T-helper 9 cell (primary cell): Measurements from ENCODE around the gene TPO.
"Not testable (repeated sequence)": the region's sequence is repeated elsewhere in the genome, so short reads cannot be mapped to it uniquely, and the experiment has no call there.

Experiments used
- DNase-seq: peaks from one replicate; pipeline ENCODE4 v3.0.0-alpha.2; 2020

The TPO gene

DNA sequence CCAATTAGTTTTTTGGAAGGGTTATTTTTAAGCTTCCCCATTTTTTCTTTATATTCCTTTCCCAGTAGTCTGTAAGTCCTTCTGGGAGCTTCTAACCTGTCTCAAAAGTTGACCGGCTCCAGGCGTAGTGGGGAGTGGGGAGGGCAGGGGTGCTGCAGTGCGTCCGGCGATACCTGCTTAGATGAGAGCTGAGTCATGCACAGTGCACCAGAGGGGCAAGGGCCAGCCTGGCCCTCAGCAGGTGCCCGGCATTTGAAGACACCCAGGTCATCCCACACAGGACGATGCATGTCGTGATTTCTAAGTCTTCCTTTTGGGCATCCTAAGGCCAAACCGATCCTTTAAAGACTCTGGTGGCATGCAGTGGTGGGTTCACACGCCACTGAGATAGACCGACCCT is 73.4 kb downstream of the TPO start:
- no peak for DNase-seq

DNA sequence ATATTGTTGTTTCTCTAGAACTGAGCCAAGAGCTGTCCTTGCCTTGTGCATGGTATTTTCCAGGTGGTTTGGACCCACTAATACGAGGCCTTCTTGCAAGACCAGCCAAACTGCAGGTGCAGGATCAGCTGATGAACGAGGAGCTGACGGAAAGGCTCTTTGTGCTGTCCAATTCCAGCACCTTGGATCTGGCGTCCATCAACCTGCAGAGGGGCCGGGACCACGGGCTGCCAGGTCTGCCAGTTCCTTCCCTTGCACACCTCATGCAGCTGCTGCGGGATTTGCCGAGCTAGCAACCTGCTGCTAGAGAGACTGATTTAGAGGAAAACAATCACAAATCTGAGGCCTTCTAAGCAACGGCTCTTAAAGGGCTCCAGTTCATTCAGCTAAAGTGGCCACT is 74.5 kb downstream of the TPO start:
- DNase-seq: no peak

GRCh38 chr2:1488181-1488671 is 75.0 kb downstream of the TPO start:
- DNase-seq: no peak

DNA sequence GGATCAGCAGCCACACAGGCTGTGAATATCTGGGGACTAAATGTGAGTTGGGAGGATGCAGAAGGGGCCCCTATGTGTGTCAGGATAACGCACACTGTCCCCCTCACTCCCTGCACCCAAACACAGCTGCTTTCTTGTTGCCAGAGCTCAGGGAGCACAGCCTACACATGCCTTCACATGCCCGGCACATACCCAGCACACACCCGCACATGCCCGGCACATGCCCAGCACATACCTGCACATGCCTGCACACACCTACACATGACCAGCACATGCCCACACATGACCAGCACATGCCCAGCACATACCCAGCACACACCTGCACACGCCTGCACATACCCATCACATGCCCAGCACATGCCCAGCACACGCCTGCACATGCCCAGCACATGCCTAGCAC is 75.6 kb downstream of the TPO start:
- DNase-seq: no peak

GRCh38 chr2:1489486-1489885 is 76.2 kb downstream of the TPO start:
- DNase-seq: no peak

DNA sequence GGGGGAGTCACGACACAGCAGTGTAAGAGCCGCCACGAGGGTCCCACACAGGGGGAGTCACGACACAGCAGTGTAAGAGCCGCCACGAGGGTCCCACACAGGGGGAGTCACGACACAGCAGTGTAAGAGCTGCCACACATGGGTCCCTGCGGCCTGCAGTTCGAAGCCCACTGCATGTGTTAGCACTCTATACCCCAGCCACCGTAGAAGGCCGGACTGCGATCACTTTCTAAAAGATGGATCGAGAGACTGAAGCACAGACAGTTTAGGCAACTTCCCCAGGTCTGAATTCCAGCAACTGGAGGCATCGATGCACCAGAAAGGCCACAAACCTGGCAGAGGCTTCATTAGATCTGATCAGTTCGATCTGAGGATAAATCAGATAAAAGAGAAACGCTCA is 77.1 kb downstream of the TPO start:
- DNase-seq: not testable (repeated sequence)

- DNase-seq: no peak
Observed at GRCh38 chr2:1491751-1492150, 78.5 kb downstream of the TPO start.

- not testable (repeated sequence) for DNase-seq
Observed at GRCh38 chr2:1492231-1492630, 79.0 kb downstream of the TPO start.

- DNase-seq: no peak
Observed at GRCh38 chr2:1492711-1493430, 79.6 kb downstream of the TPO start.

- DNase-seq: no peak
Observed at GRCh38 chr2:1493431-1494126, 80.3 kb downstream of the TPO start.

- no peak for DNase-seq
Observed at GRCh38 chr2:1494257-1494656, 81.0 kb downstream of the TPO start.

GRCh38 chr2:1494906-1495305 is 81.6 kb downstream of the TPO start:
- DNase-seq: no peak

DNA sequence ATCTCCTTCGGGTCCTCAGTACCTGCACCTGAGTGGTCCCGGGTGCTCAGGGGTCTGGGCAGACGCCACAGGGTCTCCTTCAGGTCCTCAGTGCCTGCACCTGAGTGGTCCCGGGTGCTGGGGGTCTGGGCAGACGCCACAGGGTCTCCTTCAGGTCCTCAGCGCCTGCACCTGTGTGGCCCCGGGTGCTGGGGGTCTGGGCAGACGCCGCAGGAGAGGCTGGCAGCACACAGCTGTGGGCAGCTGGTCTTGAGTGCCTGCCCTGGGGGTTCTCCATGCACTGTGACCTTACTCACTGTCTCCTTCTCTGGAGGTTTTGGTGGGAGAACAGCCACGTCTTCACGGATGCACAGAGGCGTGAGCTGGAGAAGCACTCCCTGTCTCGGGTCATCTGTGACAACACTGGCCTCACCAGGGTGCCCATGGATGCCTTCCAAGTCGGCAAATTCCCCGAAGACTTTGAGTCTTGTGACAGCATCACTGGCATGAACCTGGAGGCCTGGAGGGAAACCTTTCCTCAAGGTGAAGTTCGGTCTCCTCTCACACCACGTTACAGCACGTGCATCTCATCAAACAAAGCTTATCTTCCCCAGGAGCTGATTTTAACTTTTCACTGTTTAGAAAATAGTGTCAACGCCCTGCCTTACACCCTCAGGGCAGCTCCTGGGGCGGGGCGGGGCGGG is 82.6 kb downstream of the TPO start:
- no peak for DNase-seq

GRCh38 chr2:1496359-1496821 is 83.1 kb downstream of the TPO start:
- DNase-seq: no peak

DNA sequence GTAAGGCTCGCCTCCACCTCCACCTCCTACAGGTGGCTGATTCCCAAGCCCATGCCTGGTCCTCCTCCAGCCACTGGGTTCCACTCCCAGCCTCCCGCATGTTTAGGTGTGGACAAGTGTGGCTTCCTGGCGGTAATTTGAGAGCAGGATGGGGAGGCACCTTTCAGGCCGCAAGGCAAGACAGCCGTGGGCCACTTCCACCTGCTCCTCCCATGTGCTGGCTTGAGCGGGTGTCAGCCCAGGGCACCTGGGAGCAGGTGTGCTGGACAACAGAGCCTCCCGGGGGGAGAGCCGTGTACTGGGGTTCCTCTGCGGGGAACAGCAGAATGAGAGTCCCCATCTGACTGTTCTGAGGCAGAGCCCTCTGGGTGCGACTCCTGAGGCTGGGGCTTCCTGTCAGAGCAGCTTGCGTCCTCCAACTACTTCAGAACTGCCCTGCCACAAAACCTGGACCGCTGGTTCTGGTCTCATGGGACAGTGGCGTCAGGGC is 83.9 kb downstream of the TPO start:
- no peak for DNase-seq

DNA sequence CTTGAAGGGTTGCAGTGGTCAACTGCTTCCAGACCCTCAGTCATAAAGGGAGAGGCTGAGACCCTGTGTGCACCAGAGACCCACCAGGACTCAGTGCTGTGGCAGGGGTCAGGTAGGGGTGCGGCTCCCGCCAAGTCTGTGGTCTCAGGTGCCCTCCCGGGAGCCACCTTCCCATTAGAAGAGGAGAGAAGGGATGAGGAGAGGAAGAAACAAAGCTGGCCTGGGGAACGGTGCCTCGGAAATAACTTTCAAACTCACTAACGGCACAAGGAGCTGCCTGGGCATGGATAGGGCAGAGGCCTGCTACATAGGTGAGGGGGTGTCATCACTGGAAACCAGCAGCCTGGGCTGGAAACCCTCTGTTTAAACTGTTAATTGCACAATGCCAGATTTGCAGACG is 84.9 kb downstream of the TPO start:
- DNase-seq: no peak

DNA sequence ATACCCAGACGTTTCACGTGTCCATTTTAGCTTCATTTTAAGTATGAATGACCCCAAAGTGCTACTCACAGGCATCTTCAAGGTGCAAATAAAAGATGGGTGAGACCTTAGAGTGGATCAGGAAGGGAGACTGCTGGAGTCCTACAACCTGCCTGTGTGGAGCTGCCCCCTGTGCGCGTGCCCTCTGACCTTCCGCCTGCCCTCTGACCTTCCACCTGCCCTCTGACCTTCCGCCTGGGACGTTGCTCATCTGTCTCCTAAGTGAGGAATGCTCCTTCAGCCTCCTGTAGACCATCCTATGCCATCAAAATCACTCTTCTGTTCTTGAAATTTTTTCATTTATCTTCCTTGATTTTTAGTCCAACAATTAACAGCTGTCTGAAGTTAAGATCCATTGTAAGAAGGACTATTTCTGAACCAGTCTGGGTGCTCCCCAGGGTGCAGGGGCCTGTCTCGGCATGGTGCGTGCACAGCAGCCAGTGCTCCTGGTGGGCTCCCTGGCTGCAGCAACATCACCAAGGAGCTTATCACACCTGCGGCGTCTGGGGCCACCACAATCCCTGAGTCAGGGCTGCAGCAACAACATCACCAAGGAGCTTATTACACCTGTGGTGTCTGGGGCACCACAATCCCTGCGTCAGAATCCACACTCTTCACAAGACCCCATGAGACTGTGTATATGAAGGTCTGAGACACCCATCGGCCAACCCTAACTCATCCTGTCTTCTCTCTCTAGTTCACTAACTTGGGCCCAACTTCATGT is 86.0 kb downstream of the TPO start:
- DNase-seq: no peak

DNA sequence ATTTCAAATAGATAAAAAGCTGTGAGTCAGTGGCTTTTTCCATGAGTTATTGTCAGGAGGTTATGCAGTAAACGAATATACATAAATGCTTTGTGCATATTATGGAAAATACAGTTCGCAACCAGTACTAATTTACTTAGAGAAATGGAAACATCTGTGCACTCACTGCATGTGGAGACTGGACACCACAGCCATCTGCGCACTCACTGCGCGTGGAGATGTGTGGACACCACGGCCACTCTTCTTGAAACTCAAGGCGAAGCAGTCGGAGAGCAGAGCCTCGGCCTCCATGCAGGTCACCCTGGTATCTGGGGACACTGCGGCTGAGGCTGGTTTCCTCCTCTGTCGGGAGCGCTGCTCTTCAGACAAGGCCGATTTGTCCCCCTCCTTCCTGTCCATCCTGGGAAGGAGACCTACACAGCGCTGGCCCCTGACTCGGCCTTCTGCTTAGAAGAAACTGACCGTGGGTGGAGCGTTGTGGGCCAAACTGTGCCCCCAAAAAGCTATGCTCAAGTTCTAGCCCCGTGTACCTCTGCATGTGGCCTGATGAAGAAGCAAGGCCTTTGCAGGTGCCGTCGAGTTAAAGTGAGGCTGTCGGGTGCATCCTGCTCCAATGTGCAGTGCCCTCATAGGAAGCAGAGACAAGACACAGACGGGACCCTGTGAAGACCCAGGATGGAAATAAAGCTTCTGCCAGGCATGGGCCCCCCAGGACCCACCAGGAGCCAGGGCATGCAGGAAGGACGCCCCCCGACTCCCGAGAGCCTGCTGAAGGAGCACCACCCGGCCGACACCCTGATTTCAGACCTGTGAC is 88.0 kb downstream of the TPO start:
- DNase-seq: no peak

DNA sequence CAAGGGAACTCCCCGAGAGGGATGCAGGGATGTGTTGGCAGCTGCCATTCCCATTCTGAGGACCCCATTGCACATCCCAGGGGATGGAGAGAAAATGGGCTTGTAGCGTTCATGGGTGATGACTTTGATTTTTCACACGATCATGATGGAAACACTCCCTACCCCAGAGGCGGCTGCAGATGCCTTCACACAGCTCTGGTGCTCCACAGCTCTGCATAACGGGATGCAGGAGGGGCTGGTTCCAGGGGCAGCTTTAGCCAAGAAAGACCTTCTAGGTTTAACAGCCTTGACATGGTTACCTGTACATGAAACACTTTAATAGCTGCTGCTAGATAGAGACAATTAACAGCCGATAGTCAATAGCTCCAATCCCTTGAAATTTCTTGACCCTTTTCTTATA is 88.7 kb downstream of the TPO start:
- DNase-seq: no peak

GRCh38 chr2:1502891-1503304 is 89.6 kb downstream of the TPO start:
- DNase-seq: no peak

GRCh38 chr2:1503471-1504310 is 90.4 kb downstream of the TPO start:
- DNase-seq: no peak
